ENCODE data around the gene TGOLN2. TPM values are rescaled to one million over a fixed set of nuclear protein-coding genes. Genes with fewer than 3 reads are reported as not detected.

TGOLN2 gene
- total and polyA plus RNA-seq, 2 of the 13 experiments (the other 11 are each of a cell fraction or from before 2014, with no cell fraction given): 99.6 to 155 TPM

GRCh38 chr2:85308896-85309555 is 18.8 kb downstream of the TGOLN2 start (continued):
- TF ChIP-seq ZBTB4 (CRISPR knock-in tag; IDR thresholded peaks at IDR 0.05; ENCODE audit: borderline replicate concordance): no peak
- TF ChIP-seq ZNF17 (CRISPR knock-in tag; IDR thresholded peaks at IDR 0.05): no peak
- no peak for TF ChIP-seq TBX3 (IDR thresholded peaks at IDR 0.05; ENCODE audit: borderline replicate concordance)
- TF ChIP-seq ZNF18 (CRISPR knock-in tag; IDR thresholded peaks at IDR 0.05; ENCODE audit: insufficient replicate concordance): no peak
- TF ChIP-seq TFAP4 (IDR thresholded peaks at IDR 0.05; ENCODE audit: borderline replicate concordance, low read depth): peak; percentile 46; the same call in 1 of the 2 replicates
- no peak for TF ChIP-seq PRPF4 (IDR thresholded peaks at IDR 0.05; ENCODE audit: low read depth, low read length, poor library complexity, severe bottlenecking)
- TF ChIP-seq KLF13 (CRISPR knock-in tag; IDR thresholded peaks at IDR 0.05): no peak
- TF ChIP-seq MYPOP (CRISPR knock-in tag; IDR thresholded peaks at IDR 0.05): no peak
- TF ChIP-seq TAF15 (IDR thresholded peaks at IDR 0.05; ENCODE audit: low read depth, low read length, poor library complexity, severe bottlenecking): no peak
- TF ChIP-seq ZNF282 (IDR thresholded peaks at IDR 0.05; ENCODE audit: partially characterized antibody): no peak
- TF ChIP-seq GATAD1 (CRISPR knock-in tag; IDR thresholded peaks at IDR 0.05): 0 out of 2 replicates have a peak, but pooled peaks have one; percentile 22
- TF ChIP-seq ZNF841 (CRISPR knock-in tag; IDR thresholded peaks at IDR 0.05; ENCODE audit: borderline replicate concordance): no peak
- TF ChIP-seq PCBP1 (IDR thresholded peaks at IDR 0.05; ENCODE audit: borderline replicate concordance, low read depth, low read length): peak; percentile 87; the same call in 1 of the 2 replicates
- TF ChIP-seq ZNF30 (CRISPR knock-in tag; IDR thresholded peaks at IDR 0.05): no peak
- no peak for TF ChIP-seq ZNF883 (CRISPR knock-in tag; IDR thresholded peaks at IDR 0.05; ENCODE audit: not compliant biosample characterization)
- TF ChIP-seq, protein P1, sequence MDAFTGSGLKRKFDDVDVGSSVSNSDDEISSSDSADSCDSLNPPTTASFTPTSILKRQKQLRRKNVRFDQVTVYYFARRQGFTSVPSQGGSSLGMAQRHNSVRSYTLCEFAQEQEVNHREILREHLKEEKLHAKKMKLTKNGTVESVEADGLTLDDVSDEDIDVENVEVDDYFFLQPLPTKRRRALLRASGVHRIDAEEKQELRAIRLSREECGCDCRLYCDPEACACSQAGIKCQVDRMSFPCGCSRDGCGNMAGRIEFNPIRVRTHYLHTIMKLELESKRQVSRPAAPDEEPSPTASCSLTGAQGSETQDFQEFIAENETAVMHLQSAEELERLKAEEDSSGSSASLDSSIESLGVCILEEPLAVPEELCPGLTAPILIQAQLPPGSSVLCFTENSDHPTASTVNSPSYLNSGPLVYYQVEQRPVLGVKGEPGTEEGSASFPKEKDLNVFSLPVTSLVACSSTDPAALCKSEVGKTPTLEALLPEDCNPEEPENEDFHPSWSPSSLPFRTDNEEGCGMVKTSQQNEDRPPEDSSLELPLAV (CRISPR knock-in tag; conservative IDR thresholded peaks at IDR 0.05; ENCODE audit: low read depth): no peak
- no peak for TF ChIP-seq ZNF850 (CRISPR knock-in tag; conservative IDR thresholded peaks at IDR 0.05)
- no peak for TF ChIP-seq SMC3 (IDR thresholded peaks at IDR 0.05; ENCODE audit: low read length)
- TF ChIP-seq AGO2 (optimal IDR thresholded peaks at IDR 0.05; ENCODE audit: low read depth, low read length): peak; percentile 91
- no peak for TF ChIP-seq NCOA5 (CRISPR knock-in tag; IDR thresholded peaks at IDR 0.05)
- no peak for TF ChIP-seq ZNF749 (CRISPR knock-in tag; IDR thresholded peaks at IDR 0.05; ENCODE audit: borderline replicate concordance)

All from HepG2 (cell line).